Prostate gland (tissue), 2 donors: ENCODE results near the gene CBFA2T2.

Source experiments
- POLR2A ChIP-seq: fragments of 450-650 bp; IDR thresholded peaks from one replicate; pipeline ENCODE4 v1.6.1; 2016; ENCODE audit warnings: antibody characterized with exemption, mild to moderate bottlenecking
- POLR2AphosphoS5 ChIP-seq: sonication (generic); formaldehyde crosslinking; IDR thresholded peaks from one replicate; pipeline ENCODE4 v1.6.1; 2017; ENCODE audit warnings: antibody characterized with exemption
- TF ChIP-seq, protein P1 (sequence below), 4 experiments: fragments of 200-600 bp in 2 of 4; fragments of 450-650 bp in 2 of 4; sonication (generic) in 2 of 4; IDR thresholded peaks; 1 replicate in 3 of 4; 2 replicates in 1 of 4; pipeline ENCODE4 v1.5.1; 2016 to 2019; ENCODE audit warnings: antibody characterized with exemption in 4 of 4, mild to moderate bottlenecking in 2 of 4, moderate library complexity in 2 of 4

DNA sequence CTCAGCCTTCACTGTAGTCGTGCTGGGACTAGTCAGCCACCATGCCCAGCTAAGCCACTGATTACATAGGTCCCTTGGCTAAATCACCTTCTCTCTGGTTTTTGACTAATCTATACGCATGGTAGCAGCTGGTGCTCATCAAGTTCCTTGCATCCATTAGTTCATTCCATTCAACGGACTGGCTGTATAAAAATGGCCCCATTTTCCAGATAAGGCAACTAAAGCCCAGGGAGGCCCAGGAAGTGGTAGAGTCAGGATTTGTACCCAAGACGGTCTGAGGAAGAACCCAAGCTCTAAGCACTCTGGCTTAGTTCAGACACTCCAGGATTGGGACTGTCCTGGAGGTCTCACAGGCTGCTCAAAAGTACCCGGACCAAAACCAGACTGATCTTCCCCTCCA lies 191.4 kb downstream of the CBFA2T2 start:
- TF ChIP-seq, protein P1, sequence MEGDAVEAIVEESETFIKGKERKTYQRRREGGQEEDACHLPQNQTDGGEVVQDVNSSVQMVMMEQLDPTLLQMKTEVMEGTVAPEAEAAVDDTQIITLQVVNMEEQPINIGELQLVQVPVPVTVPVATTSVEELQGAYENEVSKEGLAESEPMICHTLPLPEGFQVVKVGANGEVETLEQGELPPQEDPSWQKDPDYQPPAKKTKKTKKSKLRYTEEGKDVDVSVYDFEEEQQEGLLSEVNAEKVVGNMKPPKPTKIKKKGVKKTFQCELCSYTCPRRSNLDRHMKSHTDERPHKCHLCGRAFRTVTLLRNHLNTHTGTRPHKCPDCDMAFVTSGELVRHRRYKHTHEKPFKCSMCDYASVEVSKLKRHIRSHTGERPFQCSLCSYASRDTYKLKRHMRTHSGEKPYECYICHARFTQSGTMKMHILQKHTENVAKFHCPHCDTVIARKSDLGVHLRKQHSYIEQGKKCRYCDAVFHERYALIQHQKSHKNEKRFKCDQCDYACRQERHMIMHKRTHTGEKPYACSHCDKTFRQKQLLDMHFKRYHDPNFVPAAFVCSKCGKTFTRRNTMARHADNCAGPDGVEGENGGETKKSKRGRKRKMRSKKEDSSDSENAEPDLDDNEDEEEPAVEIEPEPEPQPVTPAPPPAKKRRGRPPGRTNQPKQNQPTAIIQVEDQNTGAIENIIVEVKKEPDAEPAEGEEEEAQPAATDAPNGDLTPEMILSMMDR (IDR thresholded peaks at IDR 0.05) = no peak
- TF ChIP-seq POLR2A = no peak
- TF ChIP-seq POLR2AphosphoS5 = no peak
